Adrenal gland (tissue), 5 donors: Measurements from ENCODE around the gene PARP12.

Source experiments
- CTCF ChIP-seq, 6 experiments: fragments of 450-650 bp in 4 of 6; fragments of 200-600 bp in 2 of 6; sonication (generic) in 1 of 6; IDR thresholded peaks; 1 replicate in 5 of 6; 2 replicates in 1 of 6; pipeline versions ENCODE4 v1.5.1 to v1.8.0; 2016 to 2021; ENCODE audit warnings: antibody characterized with exemption in 6 of 6, mild to moderate bottlenecking in 2 of 6, moderate library complexity in 1 of 6
- POLR2A ChIP-seq, 2 donors: fragments of 450-650 bp; IDR thresholded peaks; one replicate each; pipeline ENCODE4 v1.6.1; 2017; ENCODE audit warnings: antibody characterized with exemption in 2 of 2, mild to moderate bottlenecking in 2 of 2, moderate library complexity in 1 of 2
- donor health status: DM: no; HTN: no; CAD: no.

- TF ChIP-seq CTCF (IDR thresholded peaks at IDR 0.05) (no peak), POLR2A (IDR thresholded peaks at IDR 0.05) (no peak)
Measured at GRCh38 chr7:140047197-140047596, 15.6 kb downstream of the PARP12 start.
